ENCODE data around the gene ATP6AP1.
"Not testable (repeated sequence)": the region's sequence is repeated elsewhere in the genome, so short reads cannot be mapped to it uniquely, and the experiment has no call there.

GRCh38 chrX:154400369-154400817, 28.1 kb upstream of the ATP6AP1 start:
- TF ChIP-seq SP1 (IDR thresholded peaks at IDR 0.05); L3MBTL2 (conservative IDR thresholded peaks at IDR 0.05); PKNOX1 (IDR thresholded peaks at IDR 0.05); SUZ12 (IDR thresholded peaks at IDR 0.05); HDGF (IDR thresholded peaks at IDR 0.05; ENCODE audit: borderline replicate concordance); ELF4 (IDR thresholded peaks at IDR 0.05); FOXK2 (IDR thresholded peaks at IDR 0.05); FOXM1 (IDR thresholded peaks at IDR 0.05; ENCODE audit: borderline replicate concordance); ZNF384 (IDR thresholded peaks at IDR 0.05); LEF1 (IDR thresholded peaks at IDR 0.05; ENCODE audit: borderline replicate concordance): not testable (repeated sequence)

Measured in HEK293T (cell line).